ENCODE measurements around the gene PGS1. TPM values are rescaled to one million over a fixed set of nuclear protein-coding genes. Genes with fewer than 3 reads are reported as not detected.

Gene PGS1
- total and polyA plus RNA-seq, 8 donors: 42.9 to 83.6 (median 58.7) TPM

DNA sequence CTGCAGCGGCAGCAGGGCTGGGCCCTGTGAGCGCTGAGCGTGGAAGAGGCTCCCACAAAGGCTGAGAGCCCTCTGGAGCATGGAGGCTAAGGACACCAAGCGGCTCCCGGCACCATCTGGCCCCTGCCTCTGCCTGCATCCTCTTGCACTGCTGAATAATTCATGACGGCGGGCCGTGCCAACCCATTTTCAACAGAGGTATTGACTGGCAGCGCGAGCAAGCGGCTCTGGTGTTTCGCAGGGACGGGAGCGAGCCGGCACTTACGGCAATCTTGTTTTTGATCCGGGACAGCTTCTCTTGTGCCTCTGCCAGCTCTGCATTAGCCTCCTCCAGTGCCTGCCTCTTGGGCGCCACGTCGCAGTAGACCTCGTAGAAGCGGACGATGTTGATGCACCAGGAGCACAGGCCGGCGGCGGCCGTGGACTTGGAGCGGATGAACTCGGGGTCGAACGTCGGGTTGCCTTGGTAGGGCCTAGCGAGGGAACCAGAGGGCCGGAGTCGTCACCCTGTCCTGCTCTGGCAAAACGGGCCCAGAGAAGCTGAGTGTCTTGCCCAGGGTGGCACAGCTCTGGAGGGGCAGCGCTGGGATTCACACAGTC lies 80.4 kb downstream of the PGS1 start:
- intact Hi-C loops (cut with DNase I): no loop called here
- ATAC-seq (no peak), DNase-seq (peak in 1 of 4 donors; percentile 73)
- no peaks in the 10 kb centered on the region for H3K27me3 ChIP-seq
- H3K4me1 ChIP-seq: no peaks in the 10 kb centered on the region
- H3K9me3 ChIP-seq: no peaks in the 10 kb centered on the region
- H3K4me3 ChIP-seq: no peak overlapping the region
- no peak overlapping the region for H3K27ac ChIP-seq
- no peaks in the 10 kb centered on the region for H3K36me3 ChIP-seq
- TF ChIP-seq, protein P1, sequence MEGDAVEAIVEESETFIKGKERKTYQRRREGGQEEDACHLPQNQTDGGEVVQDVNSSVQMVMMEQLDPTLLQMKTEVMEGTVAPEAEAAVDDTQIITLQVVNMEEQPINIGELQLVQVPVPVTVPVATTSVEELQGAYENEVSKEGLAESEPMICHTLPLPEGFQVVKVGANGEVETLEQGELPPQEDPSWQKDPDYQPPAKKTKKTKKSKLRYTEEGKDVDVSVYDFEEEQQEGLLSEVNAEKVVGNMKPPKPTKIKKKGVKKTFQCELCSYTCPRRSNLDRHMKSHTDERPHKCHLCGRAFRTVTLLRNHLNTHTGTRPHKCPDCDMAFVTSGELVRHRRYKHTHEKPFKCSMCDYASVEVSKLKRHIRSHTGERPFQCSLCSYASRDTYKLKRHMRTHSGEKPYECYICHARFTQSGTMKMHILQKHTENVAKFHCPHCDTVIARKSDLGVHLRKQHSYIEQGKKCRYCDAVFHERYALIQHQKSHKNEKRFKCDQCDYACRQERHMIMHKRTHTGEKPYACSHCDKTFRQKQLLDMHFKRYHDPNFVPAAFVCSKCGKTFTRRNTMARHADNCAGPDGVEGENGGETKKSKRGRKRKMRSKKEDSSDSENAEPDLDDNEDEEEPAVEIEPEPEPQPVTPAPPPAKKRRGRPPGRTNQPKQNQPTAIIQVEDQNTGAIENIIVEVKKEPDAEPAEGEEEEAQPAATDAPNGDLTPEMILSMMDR (IDR thresholded peaks at IDR 0.05): no peak

DNA sequence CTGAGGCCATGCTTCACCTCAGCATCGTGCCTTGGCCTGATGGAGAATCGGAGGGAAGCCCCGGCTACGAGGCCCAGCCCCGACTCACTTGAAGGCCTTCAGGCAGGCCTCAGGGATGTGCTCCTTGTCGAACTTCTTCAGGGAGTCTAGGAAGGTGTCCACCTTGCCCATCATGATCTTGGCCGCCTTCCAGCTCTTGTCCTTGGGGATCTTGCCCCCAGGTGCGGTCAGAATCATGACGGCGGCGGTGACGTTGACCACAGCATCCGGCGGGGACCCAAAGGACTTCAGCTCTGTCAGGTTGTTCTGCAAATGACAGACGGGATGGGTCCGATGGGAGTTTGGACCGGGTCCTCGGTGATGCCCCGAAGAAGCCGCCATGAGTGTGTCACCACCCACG lies 81.2 kb downstream of the PGS1 start:
- Histone ChIP-seq H3K36me3 (no peaks in the 10 kb centered on the region), H3K27me3 (no peaks in the 10 kb centered on the region), H3K4me1 (no peaks in the 10 kb centered on the region), H3K9me3 (no peaks in the 10 kb centered on the region), H3K27ac (no peak overlapping the region), H3K4me3 (no peak overlapping the region)
- TF ChIP-seq, protein P1 (IDR thresholded peaks at IDR 0.05): no peak
- no peak for ATAC-seq
- intact Hi-C loops (cut with DNase I): no loop called here
- DNase-seq: peak in 1 of 4 donors; percentile 54

DNA sequence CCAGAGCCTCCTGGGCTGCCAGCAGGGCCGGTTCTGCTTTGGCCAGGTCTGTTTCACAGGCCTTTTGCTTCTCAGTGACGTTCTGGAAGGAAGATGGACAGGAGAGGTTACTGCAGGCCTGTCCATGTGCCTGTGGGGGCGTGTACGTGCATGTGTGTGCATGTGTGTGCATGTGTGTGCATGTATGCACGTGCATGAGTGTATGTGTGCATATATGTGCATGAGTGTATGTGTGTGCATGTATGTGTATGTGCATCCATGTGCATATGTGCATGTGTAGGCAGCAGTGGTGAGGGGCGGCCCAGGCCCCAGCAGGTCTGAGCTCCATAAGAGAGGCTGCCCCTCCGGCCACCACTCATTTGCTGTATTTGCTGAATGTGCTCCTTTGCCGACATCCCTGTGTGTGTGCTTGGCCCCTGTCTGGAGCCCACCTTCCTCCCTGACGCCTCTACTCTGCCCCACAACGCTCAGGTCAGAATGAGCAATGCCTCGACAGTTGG lies 81.8 kb downstream of the PGS1 start:
- ATAC-seq: no peak
- no peaks in the 10 kb centered on the region for H3K27me3 ChIP-seq
- no peaks in the 10 kb centered on the region for H3K4me1 ChIP-seq

DNA sequence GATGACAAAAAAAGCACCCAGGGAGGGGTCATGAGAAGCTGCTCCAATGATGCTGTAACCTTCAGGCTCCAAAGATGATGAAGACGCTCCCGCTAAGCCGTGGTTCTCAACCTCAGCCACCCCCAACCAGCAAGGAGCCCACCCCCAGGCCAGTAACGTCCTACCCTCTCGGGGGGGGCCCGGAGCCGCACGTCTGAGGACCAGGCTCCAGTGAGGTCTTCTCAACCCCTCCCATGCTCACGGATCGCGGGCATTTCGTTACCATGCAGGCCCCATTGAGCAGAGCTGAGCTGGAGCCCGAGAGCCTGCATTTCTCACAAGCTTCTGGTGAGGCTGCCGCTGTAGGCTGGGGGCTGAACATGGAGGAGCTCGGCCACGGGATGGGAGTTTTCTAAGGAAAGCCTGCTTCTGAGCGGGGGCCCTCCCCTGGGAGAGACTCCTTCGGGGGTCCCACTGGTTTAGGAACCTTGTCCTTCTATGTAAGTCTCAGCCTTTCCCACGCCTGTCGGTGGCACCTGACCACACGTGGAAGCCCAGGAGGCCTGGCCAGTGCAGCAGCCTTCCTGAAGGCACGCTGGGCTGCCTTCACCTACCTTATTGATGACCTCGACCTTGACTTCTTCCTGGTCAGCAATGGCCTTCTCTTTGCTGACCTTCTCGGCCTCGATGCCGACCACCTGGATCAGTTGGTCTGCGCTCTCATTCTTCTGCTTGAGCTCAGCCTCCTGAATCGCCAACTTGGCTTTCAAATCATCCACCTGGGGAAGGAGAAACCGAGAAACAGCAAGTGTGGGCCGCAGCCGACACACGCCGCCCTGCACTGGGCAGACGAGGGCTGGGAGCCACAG lies 82.7 kb downstream of the PGS1 start:
- intact Hi-C loops (cut with DNase I): no loop called here
- Histone ChIP-seq H3K36me3 (no peaks in the 10 kb centered on the region), H3K9me3 (no peaks in the 10 kb centered on the region), H3K4me3 (no peak overlapping the region), H3K27ac (no peak overlapping the region), H3K4me1 (no peaks in the 10 kb centered on the region), H3K27me3 (no peaks in the 10 kb centered on the region)
- TF ChIP-seq, protein P1 (IDR thresholded peaks at IDR 0.05): no peak
- peak in 1 of 4 donors; percentile 63 for DNase-seq
- no peak for ATAC-seq

More for the DNA sequence above, 81.8 kb downstream of the PGS1 start:
- no peaks in the 10 kb centered on the region for H3K36me3 ChIP-seq
- intact Hi-C loops (cut with DNase I): no loop called here
- no peak for DNase-seq
- H3K27ac ChIP-seq: no peak overlapping the region
- TF ChIP-seq, protein P1 (IDR thresholded peaks at IDR 0.05): no peak
- H3K9me3 ChIP-seq: no peaks in the 10 kb centered on the region
- H3K4me3 ChIP-seq: no peak overlapping the region

DNA sequence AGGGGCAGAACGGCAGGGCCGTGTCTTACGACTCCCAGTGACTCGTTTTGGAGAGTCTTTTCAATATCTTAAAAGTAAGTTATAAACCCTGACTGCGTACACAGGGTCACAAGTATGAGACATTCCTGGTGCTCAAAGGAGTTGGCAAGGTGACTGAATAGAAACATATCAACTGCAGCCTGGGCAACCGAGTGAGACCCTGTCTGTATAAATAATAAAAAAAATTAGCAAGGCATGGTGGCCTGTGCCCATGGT lies 83.3 kb downstream of the PGS1 start:
- no peaks in the 10 kb centered on the region for H3K9me3 ChIP-seq
- H3K36me3 ChIP-seq: no peaks in the 10 kb centered on the region
- H3K27me3 ChIP-seq: no peaks in the 10 kb centered on the region
- intact Hi-C loops (cut with DNase I): no loop called here
- TF ChIP-seq, protein P1 (IDR thresholded peaks at IDR 0.05): no peak
- H3K4me3 ChIP-seq: no peak overlapping the region
- ATAC-seq (no peak), DNase-seq (no peak)
- H3K27ac ChIP-seq: no peak overlapping the region
- no peaks in the 10 kb centered on the region for H3K4me1 ChIP-seq

Measured in left lung (tissue), 10 donors.